ENCODE data around the gene BMPR1B.
"Not testable (repeated sequence)": the region's sequence is repeated elsewhere in the genome, so short reads cannot be mapped to it uniquely, and the experiment has no call there.

Gene BMPR1B

GRCh38 chr4:95061801-95062200 is 304.0 kb downstream of the BMPR1B start:
- not testable (repeated sequence) for H3K4me1 ChIP-seq (ENCODE audit: insufficient read depth, low read length); H3K4me3 ChIP-seq (ENCODE audit: low read length); H3K27me3 ChIP-seq (ENCODE audit: insufficient read depth, low read length); H3K9ac ChIP-seq (ENCODE audit: low read depth, low read length); H3K27ac ChIP-seq (ENCODE audit: low read depth, low read length); H3K9me3 ChIP-seq (ENCODE audit: insufficient read depth, low read depth, low read length); H3K36me3 ChIP-seq (ENCODE audit: insufficient read depth, low read length)
- WGBS: 72% methylated on average over 4 of the region's 4 CpGs

DNA sequence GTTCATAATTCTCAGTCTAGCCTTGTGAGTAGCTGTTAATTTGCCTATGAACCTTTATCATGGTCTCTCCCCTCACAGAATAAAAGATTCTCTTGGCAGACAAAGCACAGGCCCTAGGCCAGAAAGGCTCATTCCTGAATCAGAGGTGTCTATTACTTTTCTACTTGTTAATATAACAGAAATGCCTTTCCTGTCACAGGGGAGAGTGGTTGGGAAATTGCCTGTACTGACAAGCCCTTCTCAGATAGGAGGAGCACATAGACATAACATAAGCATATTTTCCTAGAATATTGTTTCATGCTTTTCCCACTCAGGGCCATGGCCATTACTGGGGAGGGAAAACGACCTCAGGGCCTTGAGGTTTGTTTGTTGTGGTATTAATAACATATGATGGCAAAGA is 308.3 kb downstream of the BMPR1B start:
- Histone ChIP-seq H3K27me3 (ENCODE audit: insufficient read depth, low read length) (no peaks in the 10 kb centered on the region), H3K4me3 (ENCODE audit: low read length) (no peak overlapping the region), H3K36me3 (ENCODE audit: insufficient read depth, low read length) (no peaks in the 10 kb centered on the region), H3K9ac (ENCODE audit: low read depth, low read length) (no peak overlapping the region), H3K4me1 (ENCODE audit: insufficient read depth, low read length) (0 out of 2 replicates have a peak, but pooled peaks cover 6% of the 10 kb centered on the region), H3K27ac (ENCODE audit: low read depth, low read length) (no peak overlapping the region), H3K9me3 (ENCODE audit: insufficient read depth, low read depth, low read length) (peaks cover 5% of the 10 kb centered on the region)
- 88% methylated on average over 1 of the region's 1 CpG for WGBS

DNA sequence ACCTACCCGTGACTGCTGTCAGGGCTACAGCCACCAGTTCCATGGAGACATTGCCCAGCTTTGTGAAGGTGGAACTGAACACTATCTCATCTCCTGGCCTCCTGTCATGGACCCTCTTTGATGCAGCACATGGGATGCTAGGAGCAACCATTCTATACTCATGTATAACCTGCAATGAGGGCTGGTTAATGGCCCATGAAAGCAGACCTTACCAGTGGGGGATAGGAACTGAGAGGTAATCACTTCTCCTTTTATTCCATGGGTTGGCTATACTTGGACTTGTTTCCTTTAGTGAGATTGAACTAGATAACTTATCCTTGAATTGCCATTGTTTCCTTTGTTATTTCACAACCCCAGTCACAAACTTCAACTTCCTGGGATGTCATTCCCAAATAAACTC is 310.6 kb downstream of the BMPR1B start:
- Histone ChIP-seq H3K27ac (ENCODE audit: low read depth, low read length) (no peak overlapping the region), H3K36me3 (ENCODE audit: insufficient read depth, low read length) (no peaks in the 10 kb centered on the region), H3K9ac (ENCODE audit: low read depth, low read length) (no peak overlapping the region), H3K4me1 (ENCODE audit: insufficient read depth, low read length) (peaks cover under 1% of the 10 kb centered on the region; the same call in 1 of the 2 replicates), H3K27me3 (ENCODE audit: insufficient read depth, low read length) (no peaks in the 10 kb centered on the region), H3K4me3 (ENCODE audit: low read length) (no peak overlapping the region), H3K9me3 (ENCODE audit: insufficient read depth, low read depth, low read length) (peaks cover 5% of the 10 kb centered on the region)
- 100% methylated on average over 1 of the region's 1 CpG for WGBS

DNA sequence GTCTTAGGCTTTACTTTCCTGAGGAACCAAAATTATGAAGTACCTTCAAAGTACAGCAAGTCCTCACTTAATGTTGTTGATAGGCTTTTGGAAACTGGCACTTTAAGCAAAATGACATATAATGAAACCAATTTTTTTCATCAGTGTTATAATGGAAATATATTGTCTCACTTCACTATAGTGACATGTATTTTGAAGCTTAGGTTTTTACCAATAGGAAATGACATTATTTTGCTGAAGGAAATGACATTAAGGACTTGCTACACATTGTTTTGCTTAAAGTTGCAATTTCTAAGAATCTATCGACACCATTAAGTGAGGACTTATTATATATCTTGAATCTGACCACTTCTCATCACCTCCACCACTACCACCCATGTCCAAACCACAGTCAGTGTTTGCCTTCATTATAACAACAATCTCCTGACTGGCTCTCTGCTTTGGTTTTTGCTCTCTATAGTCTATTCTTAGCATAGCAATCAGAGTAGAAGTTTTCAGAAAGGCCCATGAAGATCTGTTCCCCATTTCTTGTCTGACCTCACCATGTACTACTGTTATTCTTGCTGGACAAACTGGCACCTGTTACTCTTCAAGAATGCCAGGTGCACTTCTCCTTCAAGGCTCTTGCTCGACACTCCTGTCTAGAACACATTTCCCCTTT is 311.2 kb downstream of the BMPR1B start:
- Histone ChIP-seq H3K27me3 (ENCODE audit: insufficient read depth, low read length) (no peaks in the 10 kb centered on the region), H3K9me3 (ENCODE audit: insufficient read depth, low read depth, low read length) (peaks cover 3% of the 10 kb centered on the region), H3K36me3 (ENCODE audit: insufficient read depth, low read length) (no peaks in the 10 kb centered on the region), H3K9ac (ENCODE audit: low read depth, low read length) (no peak overlapping the region), H3K27ac (ENCODE audit: low read depth, low read length) (no peak overlapping the region), H3K4me1 (ENCODE audit: insufficient read depth, low read length) (peaks cover 6% of the 10 kb centered on the region; the same call in 1 of the 2 replicates), H3K4me3 (ENCODE audit: low read length) (no peak overlapping the region)
- 96% methylated on average over 2 of the region's 2 CpGs for WGBS

- H3K9me3 ChIP-seq (ENCODE audit: insufficient read depth, low read depth, low read length): no peaks in the 10 kb centered on the region
- H3K27ac ChIP-seq (ENCODE audit: low read depth, low read length): no peak overlapping the region
- H3K4me3 ChIP-seq (ENCODE audit: low read length): no peak overlapping the region
- H3K27me3 ChIP-seq (ENCODE audit: insufficient read depth, low read length): no peaks in the 10 kb centered on the region
- 95% methylated on average over 3 of the region's 3 CpGs for WGBS
- H3K36me3 ChIP-seq (ENCODE audit: insufficient read depth, low read length): no peaks in the 10 kb centered on the region
- H3K9ac ChIP-seq (ENCODE audit: low read depth, low read length): no peak overlapping the region
- H3K4me1 ChIP-seq (ENCODE audit: insufficient read depth, low read length): peaks cover 8% of the 10 kb centered on the region; the same call in 1 of the 2 replicates
Measured at GRCh38 chr4:95071851-95072250, 314.1 kb downstream of the BMPR1B start.

DNA sequence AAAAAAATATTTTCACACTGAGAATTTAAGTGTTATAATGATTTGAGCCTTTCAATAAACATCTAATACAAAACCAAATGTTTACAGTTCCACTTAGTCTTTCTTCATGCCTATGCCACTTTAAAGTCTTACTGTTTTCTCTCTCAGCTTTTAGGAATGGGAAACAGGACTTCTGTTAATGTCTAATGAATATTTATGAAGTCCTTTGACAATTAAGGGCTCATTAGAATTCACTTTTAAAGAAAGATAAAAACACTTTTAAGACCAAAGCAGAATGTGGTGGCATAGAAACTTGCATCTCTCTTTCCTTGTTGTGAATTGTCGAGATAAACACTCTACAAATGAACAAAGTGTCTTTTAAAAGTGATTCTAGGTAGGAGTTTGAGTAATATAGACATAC is 315.9 kb downstream of the BMPR1B start:
- no peak overlapping the region for H3K27ac ChIP-seq (ENCODE audit: low read depth, low read length)
- no peaks in the 10 kb centered on the region for H3K36me3 ChIP-seq (ENCODE audit: insufficient read depth, low read length)
- H3K4me3 ChIP-seq (ENCODE audit: low read length): no peak overlapping the region
- no peaks in the 10 kb centered on the region for H3K27me3 ChIP-seq (ENCODE audit: insufficient read depth, low read length)
- no peak overlapping the region for H3K9ac ChIP-seq (ENCODE audit: low read depth, low read length)
- WGBS: no CpG with 5 or more reads among the region's 1 CpG
- no peaks in the 10 kb centered on the region for H3K9me3 ChIP-seq (ENCODE audit: insufficient read depth, low read depth, low read length)
- H3K4me1 ChIP-seq (ENCODE audit: insufficient read depth, low read length): peaks cover 8% of the 10 kb centered on the region; the same call in 1 of the 2 replicates

- Histone ChIP-seq H3K9ac (ENCODE audit: low read depth, low read length) (no peak overlapping the region), H3K27ac (ENCODE audit: low read depth, low read length) (no peak overlapping the region), H3K4me1 (ENCODE audit: insufficient read depth, low read length) (peaks cover 8% of the 10 kb centered on the region; the same call in 1 of the 2 replicates), H3K27me3 (ENCODE audit: insufficient read depth, low read length) (no peaks in the 10 kb centered on the region), H3K36me3 (ENCODE audit: insufficient read depth, low read length) (no peaks in the 10 kb centered on the region), H3K9me3 (ENCODE audit: insufficient read depth, low read depth, low read length) (no peaks in the 10 kb centered on the region), H3K4me3 (ENCODE audit: low read length) (no peak overlapping the region)
- 84% methylated on average over 1 of the region's 1 CpG for WGBS
Measured at GRCh38 chr4:95077864-95078263, 320.1 kb downstream of the BMPR1B start.

DNA sequence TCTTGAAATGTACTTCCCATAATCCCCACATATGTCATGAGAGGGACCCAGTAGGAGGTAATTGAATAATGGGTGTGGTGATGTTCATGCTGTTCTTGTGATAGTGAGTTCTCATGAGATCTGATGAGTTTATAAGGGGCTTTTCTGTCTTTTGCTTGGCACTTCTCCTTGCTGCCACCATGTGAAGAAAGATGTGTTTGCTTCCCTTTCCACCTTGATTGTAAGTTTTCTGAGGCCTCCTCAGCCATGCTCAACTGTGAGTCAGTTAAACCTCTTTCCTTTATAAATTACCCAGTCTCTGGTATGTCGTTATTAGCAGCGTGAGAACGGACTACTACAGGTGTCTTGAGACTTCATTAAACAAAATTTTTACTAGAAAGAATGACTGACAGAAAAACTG is 323.2 kb downstream of the BMPR1B start:
- WGBS: 100% methylated on average over 3 of the region's 3 CpGs
- Histone ChIP-seq H3K27ac (ENCODE audit: low read depth, low read length) (no peak overlapping the region), H3K4me1 (ENCODE audit: insufficient read depth, low read length) (no peaks in the 10 kb centered on the region), H3K4me3 (ENCODE audit: low read length) (no peak overlapping the region), H3K9me3 (ENCODE audit: insufficient read depth, low read depth, low read length) (no peaks in the 10 kb centered on the region), H3K36me3 (ENCODE audit: insufficient read depth, low read length) (no peaks in the 10 kb centered on the region), H3K9ac (ENCODE audit: low read depth, low read length) (no peak overlapping the region), H3K27me3 (ENCODE audit: insufficient read depth, low read length) (no peaks in the 10 kb centered on the region)

DNA sequence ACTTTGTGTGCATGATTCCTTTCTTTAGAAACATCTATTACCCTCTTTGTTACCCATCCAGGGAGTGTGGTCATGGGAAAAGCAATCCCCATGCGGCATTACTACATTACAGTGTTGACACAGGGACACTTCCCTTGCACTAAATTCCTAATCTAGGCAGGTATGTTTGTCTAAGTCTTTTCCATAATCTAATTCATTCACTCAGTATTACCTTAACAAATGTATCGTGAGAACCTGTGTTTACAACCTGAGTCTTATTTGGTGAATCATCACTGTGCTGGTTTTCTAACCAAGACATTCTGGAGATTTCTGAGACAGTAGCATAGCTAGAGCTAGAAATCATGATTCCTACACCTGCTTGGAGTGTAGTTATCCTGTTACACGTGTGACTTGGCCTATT is 326.8 kb downstream of the BMPR1B start:
- H3K4me3 ChIP-seq (ENCODE audit: low read length): no peak overlapping the region
- WGBS: 90% methylated on average over 3 of the region's 3 CpGs
- H3K4me1 ChIP-seq (ENCODE audit: insufficient read depth, low read length): no peaks in the 10 kb centered on the region
- H3K36me3 ChIP-seq (ENCODE audit: insufficient read depth, low read length): no peaks in the 10 kb centered on the region
- no peak overlapping the region for H3K9ac ChIP-seq (ENCODE audit: low read depth, low read length)
- no peaks in the 10 kb centered on the region for H3K9me3 ChIP-seq (ENCODE audit: insufficient read depth, low read depth, low read length)
- no peaks in the 10 kb centered on the region for H3K27me3 ChIP-seq (ENCODE audit: insufficient read depth, low read length)
- no peak overlapping the region for H3K27ac ChIP-seq (ENCODE audit: low read depth, low read length)

DNA sequence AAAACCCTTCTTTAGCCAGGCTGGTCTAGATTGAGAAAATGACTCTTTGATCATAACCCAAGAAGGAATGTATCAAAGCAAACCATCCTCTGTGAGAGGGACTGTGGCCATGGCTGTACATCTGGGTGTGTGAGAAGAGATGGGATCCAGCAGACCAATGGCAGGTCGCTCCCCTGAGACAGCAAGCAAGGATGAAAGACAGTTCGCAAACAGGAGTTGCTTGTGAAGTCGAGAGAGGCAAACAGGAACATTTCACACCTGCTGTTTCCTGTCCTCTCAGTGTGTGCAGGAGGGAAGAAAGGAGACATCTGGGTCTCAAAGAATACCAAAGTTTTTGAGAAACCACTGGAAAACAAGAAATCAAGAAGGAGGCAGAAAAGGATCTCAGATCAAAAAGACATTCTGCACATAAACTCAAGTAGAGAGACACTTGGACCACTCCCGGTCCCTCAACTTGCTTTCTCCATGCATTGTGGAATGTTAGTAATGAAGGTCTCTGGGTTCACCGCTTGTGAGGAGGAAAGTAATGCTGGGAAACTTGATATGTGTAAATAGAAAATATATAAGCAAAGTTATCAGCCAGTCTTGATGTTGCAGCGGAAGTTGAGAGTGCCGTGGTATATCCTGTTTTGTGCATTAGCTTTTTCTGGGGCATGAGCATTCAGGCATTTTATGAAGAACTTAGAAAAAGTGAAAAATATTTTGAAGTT is 327.5 kb downstream of the BMPR1B start:
- H3K9ac ChIP-seq (ENCODE audit: low read depth, low read length): no peak overlapping the region
- 79% methylated on average over 7 of the region's 7 CpGs for WGBS
- H3K9me3 ChIP-seq (ENCODE audit: insufficient read depth, low read depth, low read length): no peaks in the 10 kb centered on the region
- H3K4me1 ChIP-seq (ENCODE audit: insufficient read depth, low read length): no peaks in the 10 kb centered on the region
- H3K4me3 ChIP-seq (ENCODE audit: low read length): no peak overlapping the region
- no peaks in the 10 kb centered on the region for H3K36me3 ChIP-seq (ENCODE audit: insufficient read depth, low read length)
- no peaks in the 10 kb centered on the region for H3K27me3 ChIP-seq (ENCODE audit: insufficient read depth, low read length)
- H3K27ac ChIP-seq (ENCODE audit: low read depth, low read length): no peak overlapping the region

DNA sequence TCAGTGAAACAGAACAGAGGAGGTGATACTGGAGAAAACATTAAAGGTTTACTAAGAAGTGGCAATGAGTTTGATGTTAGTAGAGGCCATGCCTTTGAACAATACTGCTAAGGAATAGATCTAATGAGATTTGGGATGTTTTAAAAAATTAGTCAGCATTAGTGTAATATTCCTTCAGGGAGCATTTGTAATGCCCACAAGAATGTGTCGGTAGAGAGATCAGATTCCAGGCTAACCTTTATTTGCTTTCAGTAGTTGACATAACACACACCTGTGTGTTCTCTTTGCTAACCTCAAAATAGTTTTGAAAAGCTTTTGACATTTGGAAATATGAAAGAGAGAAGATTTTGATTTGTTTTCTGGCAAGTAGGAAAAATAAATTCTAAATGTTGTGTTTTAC is 328.8 kb downstream of the BMPR1B start:
- H3K27me3 ChIP-seq (ENCODE audit: insufficient read depth, low read length): no peaks in the 10 kb centered on the region
- no peaks in the 10 kb centered on the region for H3K9me3 ChIP-seq (ENCODE audit: insufficient read depth, low read depth, low read length)
- 100% methylated on average over 1 of the region's 1 CpG for WGBS
- no peaks in the 10 kb centered on the region for H3K36me3 ChIP-seq (ENCODE audit: insufficient read depth, low read length)
- H3K4me1 ChIP-seq (ENCODE audit: insufficient read depth, low read length): no peaks in the 10 kb centered on the region
- no peak overlapping the region for H3K27ac ChIP-seq (ENCODE audit: low read depth, low read length)
- H3K9ac ChIP-seq (ENCODE audit: low read depth, low read length): no peak overlapping the region
- no peak overlapping the region for H3K4me3 ChIP-seq (ENCODE audit: low read length)

Measured in HUES64 (cell line).